Heart left ventricle (tissue), 16 donors: ENCODE results near the gene UGGT2. TPM values are rescaled to one million over a fixed set of nuclear protein-coding genes. Genes with fewer than 3 reads are reported as not detected.

Source experiments
- ATAC-seq, 4 donors: fragments of 200-7000 bp; cut with Tn5 transposase; one replicate each; pipeline ENCODE4 v1.9.1; 2020 to 2022; ENCODE audit warnings: moderate library complexity in 4 of 4, mild to moderate bottlenecking in 3 of 4, moderate number of reproducible peaks in 1 of 4
- DNase-seq, 5 donors: peaks; one replicate each; pipeline ENCODE4 v3.0.0-alpha.2; 2020
- H3K27ac ChIP-seq, 12 donors: fragments of 200-600 bp; sonication (generic) in 4 of 12; one replicate each; pipeline versions ENCODE4 v1.5.0 to v1.8.0; 2016 to 2022; ENCODE audit warnings: mild to moderate bottlenecking in 2 of 12
- H3K27me3 ChIP-seq, 9 donors: fragments of 200-600 bp; sonication (generic) in 2 of 9; one replicate each; pipeline versions ENCODE4 v1.5.1 to v1.8.0; 2016 to 2022; ENCODE audit warnings: mild to moderate bottlenecking in 3 of 9
- H3K36me3 ChIP-seq, 9 donors: fragments of 200-600 bp; sonication (generic) in 2 of 9; one replicate each; pipeline versions ENCODE4 v1.5.0 to v1.8.0; 2018 to 2022; ENCODE audit warnings: mild to moderate bottlenecking in 2 of 9
- H3K4me1 ChIP-seq, 12 donors: fragments of 200-600 bp; sonication (generic) in 4 of 12; one replicate each; pipeline versions ENCODE4 v1.5.0 to v1.8.0; 2016 to 2022; ENCODE audit warnings: mild to moderate bottlenecking in 3 of 12
- H3K4me3 ChIP-seq, 12 donors: fragments of 200-600 bp; sonication (generic) in 4 of 12; one replicate each; pipeline versions ENCODE4 v1.5.0 to v1.8.0; 2017 to 2022; ENCODE audit warnings: mild to moderate bottlenecking in 9 of 12, moderate library complexity in 4 of 12
- H3K9me3 ChIP-seq, 12 donors: fragments of 200-600 bp; sonication (generic) in 4 of 12; one replicate each; pipeline versions ENCODE4 v1.5.0 to v1.8.0; 2016 to 2022; ENCODE audit warnings: mild to moderate bottlenecking in 1 of 12
- CTCF ChIP-seq, 12 donors: fragments of 200-600 bp; sonication (generic) in 4 of 12; IDR thresholded peaks; one replicate each; pipeline versions ENCODE4 v1.5.0 to v1.8.0; 2018 to 2022; ENCODE audit warnings: antibody characterized with exemption in 12 of 12, mild to moderate bottlenecking in 5 of 12
- POLR2A ChIP-seq, 2 donors: fragments of 450-650 bp; IDR thresholded peaks; one replicate each; pipeline ENCODE4 v1.6.1; 2017; ENCODE audit warnings: antibody characterized with exemption in 2 of 2, mild to moderate bottlenecking in 2 of 2, moderate library complexity in 2 of 2
- WGBS, 4 donors: extraction: QIAGEN DNeasy Blood & Tissue Kit in 2 of 4; methylation state at CpG; one replicate each; pipeline versions ENCODE4 v1.1.5 to v1.1.7; 2013 to 2018; 5-methylcytosine and 5-hydroxymethylcytosine counted together
- intact Hi-C, 10 donors: fragments of 100-400 bp; cut with DNase I; formaldehyde crosslinking; loops; one replicate each; pipeline versions ENCODE4 v1.11.1 to v1.14.2; 2022
- polyA plus RNA-seq, 2 donors: library from polyadenylated mRNA; stranded (reverse); fragments of 200-250 nt; gene quantifications; one replicate each; pipeline ENCODE4 v1.2.3, GENCODE V29; 2013
- total RNA-seq, 9 donors: library from RNA; depleted of rRNA in 2 of 9; stranded (reverse); fragments of >200 nt in 2 of 9; fragmentation: NEBNext Ultra II Directional in 3 of 9; extraction: Animal tissue kit (Norgen Biotek cat#: 25700) in 3 of 9; gene quantifications; one replicate each; pipeline versions ENCODE4 v1.1.0 to v1.2.4, GENCODE V29; 2016 to 2023
- donor health status: ischemic (EF 13 %, LVEDD 7.1; RV severe dilation, severe dysfunction).
- donor health status: healthy with polysubstance abuse.
- donor health status: DM: no; HTN: yes; CAD: no.
- donor health status: DM: no; HTN: no; CAD: no.
- donor health status: ischemic (EF 25% LVEDD 6.9; RV normal size, moderate dysfunction).
- donor health status: ischemic (EF 25% LVEDD 5.7; RV mildly dilated, moderate dysfunction).
- donor health status: healthy.
- donor health status: DM: yes; HTN: yes; CAD: no.
- donor health status: ischemic (EF 35%, LVEDD 5.7; RV mildly dilated, moderate dysfunction).
- donor health status: nonischemic (EF 11% LVEDD 7.7; RV severe dilation, severe dysfunction).
- donor health status: DM: yes; HTN: yes; CAD: no.
- donor health status: PGD.
- donor health status: ischemic (EF 29% LVEDD 5.4; RV normal size, mild dysfunction).
- donor health status: nonischemic (EF 23%, LVEDD 6.1; RV moderate dilation, normal function).

The UGGT2 gene
- total and polyA plus RNA-seq, 11 donors = 4.3 to 15.9 (median 13.3) TPM

- Histone ChIP-seq H3K36me3 (no peaks in the 10 kb centered on the region), H3K27ac (no peak overlapping the region), H3K4me3 (no peak overlapping the region), H3K27me3 (no peaks in the 10 kb centered on the region), H3K9me3 (peaks cover 0 to 33% (median 5%) of the 10 kb centered on the region in 12 donors), H3K4me1 (no peaks in the 10 kb centered on the region)
- TF ChIP-seq CTCF (IDR thresholded peaks at IDR 0.05) = no peak
- no peak for TF ChIP-seq POLR2A (IDR thresholded peaks at IDR 0.05)
- DNase-seq = no peak
- intact Hi-C loops = no loop called here
- WGBS, 4 donors = 92 to 98% (median 96%) methylated on average over 2 of the region's 2 CpGs
- ATAC-seq = no peak
Measured at GRCh38 chr13:95842898-95843297, 210.3 kb downstream of the UGGT2 start.

GRCh38 chr13:95841894-95842293 lies 211.3 kb downstream of the UGGT2 start:
- no peaks in the 10 kb centered on the region for H3K4me1 ChIP-seq
- no peak overlapping the region for H3K27ac ChIP-seq
- DNase-seq (no peak), ATAC-seq (no peak)
- H3K27me3 ChIP-seq = no peaks in the 10 kb centered on the region
- no peaks in the 10 kb centered on the region for H3K36me3 ChIP-seq
- no peak overlapping the region for H3K4me3 ChIP-seq
- peaks cover 0 to 37% (median 7%) of the 10 kb centered on the region in 12 donors for H3K9me3 ChIP-seq
- intact Hi-C loops = no loop called here
- TF ChIP-seq POLR2A (IDR thresholded peaks at IDR 0.05) (no peak), CTCF (IDR thresholded peaks at IDR 0.05) (no peak)

- H3K36me3 ChIP-seq = no peaks in the 10 kb centered on the region
Measured at GRCh38 chr13:95834134-95834765, 219.0 kb downstream of the UGGT2 start.

More at GRCh38 chr13:95834134-95834765, 219.0 kb downstream of the UGGT2 start:
- intact Hi-C loops = loop anchor here (1.0 to 10.0 kb wide), 15 partner anchors 207 to 649 kb away; no protein-coding TSS in a partner anchor
- peak; percentile 40 to 60 (median 50) for DNase-seq
- ATAC-seq = peak in 3 of 4 donors; percentile 61 to 70 (median 70)
- Histone ChIP-seq H3K4me1 (peaks cover 0 to 9% (median 2%) of the 10 kb centered on the region in 12 donors), H3K27ac (no peak overlapping the region), H3K4me3 (no peak overlapping the region), H3K27me3 (no peaks in the 10 kb centered on the region), H3K9me3 (peaks cover 0 to 33% (median 9%) of the 10 kb centered on the region in 12 donors)
- no peak for TF ChIP-seq POLR2A (IDR thresholded peaks at IDR 0.05)
- peak; percentile 80 to 97 (median 92) for TF ChIP-seq CTCF (IDR thresholded peaks at IDR 0.05)
- WGBS, 4 donors = 24 to 28% (median 26%) methylated on average over 3 of the region's 3 CpGs
